GM21723 (cell line): ENCODE data around the gene PROB1.
A peak's percentile ranks its signal among the peaks of the same experiment; 100 is the strongest.
"Not testable (repeated sequence)": the region's sequence is repeated elsewhere in the genome, so short reads cannot be mapped to it uniquely, and the experiment has no call there.

ENCODE experiments used
- ATAC-seq: cut with Tn5 transposase; IDR thresholded peaks from one replicate; pipeline ENCODE4 v1.9.1; 2021; ENCODE audit warnings: mild to moderate bottlenecking, moderate library complexity; ENCODE audit not compliant: unreplicated experiment

PROB1 gene

GRCh38 chr5:139394654-139395566, at the start of gene PROB1:
Gene PROB1 (minus strand): TSS chr5:139395104. CDS start chr5:139395081, 23 bp downstream.
- no peak for ATAC-seq

- ATAC-seq: no peak
Observed at GRCh38 chr5:139443831-139444453, 49.0 kb upstream of the PROB1 start.

DNA sequence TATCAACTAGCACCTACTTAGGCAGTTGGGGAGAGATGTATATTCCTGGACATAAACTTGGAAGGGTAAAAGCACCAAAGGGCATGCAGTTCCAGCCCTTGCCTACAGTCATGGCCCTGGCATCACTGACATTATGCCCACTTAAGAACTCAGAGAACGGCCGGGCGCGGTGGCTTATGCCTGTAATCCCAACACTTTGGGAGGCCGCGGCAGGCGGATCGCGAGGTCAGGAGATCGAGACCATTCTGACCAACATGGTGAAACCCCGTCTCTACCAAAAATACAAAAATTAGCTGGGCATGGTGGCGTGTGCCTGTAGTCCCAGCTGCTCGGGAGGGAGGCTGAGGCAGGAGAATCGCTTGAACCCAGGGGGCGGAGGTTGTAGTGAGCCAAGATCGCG, 45.5 kb upstream of the PROB1 start:
- not testable (repeated sequence) for ATAC-seq

GRCh38 chr5:139439013-139439903, 44.4 kb upstream of the PROB1 start, which contains the start of gene DNAJC18:
Gene DNAJC18 (minus strand): TSS chr5:139439525. CDS start chr5:139439445, 80 bp downstream.
- ATAC-seq: peak; percentile 94

DNA sequence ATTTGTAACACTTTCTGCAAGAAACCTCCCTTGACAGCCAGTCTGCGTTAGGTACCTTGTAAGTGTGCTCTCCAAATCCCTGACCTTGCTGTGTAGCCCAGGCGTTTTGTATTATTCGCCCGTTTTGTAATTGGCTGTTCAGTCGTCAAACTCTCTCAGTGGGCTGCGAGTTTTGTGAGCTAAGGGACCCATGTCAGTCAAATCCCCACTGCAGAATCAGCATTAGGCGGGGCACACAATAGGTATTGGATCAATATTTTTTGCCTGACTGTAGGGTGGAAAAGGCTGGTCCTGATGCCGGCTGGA, 43.8 kb upstream of the PROB1 start:
- ATAC-seq: no peak

- ATAC-seq: no peak
Observed at GRCh38 chr5:139435676-139436075, 40.8 kb upstream of the PROB1 start.

DNA sequence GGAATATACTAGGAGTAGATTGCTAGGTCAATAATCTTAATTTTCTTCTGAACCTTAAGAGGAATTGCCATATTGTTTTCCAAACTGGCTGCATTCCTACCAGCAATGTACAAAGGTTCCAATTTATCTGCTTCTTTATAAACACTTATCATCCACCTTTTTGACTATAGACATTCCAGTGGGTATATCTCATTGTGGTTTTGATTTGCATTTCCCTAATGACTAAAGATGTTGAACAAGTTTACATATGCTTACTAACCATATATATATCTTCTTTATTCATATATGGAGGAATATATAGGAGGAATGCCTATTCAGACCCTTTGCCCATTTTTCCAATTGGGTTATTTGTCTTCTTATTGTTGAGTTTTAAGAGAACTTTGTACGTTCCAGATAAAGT, 36.8 kb upstream of the PROB1 start:
- ATAC-seq: no peak

DNA sequence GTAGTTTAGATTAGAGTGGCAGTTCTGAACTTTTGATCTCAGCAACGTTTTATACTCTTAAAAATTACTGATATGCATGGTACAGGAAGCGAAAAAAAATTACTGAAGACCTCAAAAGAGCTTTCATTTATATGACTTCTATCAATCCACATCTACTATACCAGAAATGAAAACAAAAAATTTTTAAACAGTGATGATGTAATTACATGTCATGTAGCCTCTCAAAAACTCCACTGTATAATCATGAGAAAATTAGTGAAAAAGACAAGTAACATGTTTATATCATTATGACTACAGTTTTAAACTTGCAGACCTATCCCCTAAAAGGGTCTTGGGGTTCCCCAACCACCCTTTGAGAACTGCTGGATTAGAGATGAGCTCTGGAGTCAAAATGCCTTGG, 35.1 kb upstream of the PROB1 start:
- no peak for ATAC-seq

GRCh38 chr5:139426203-139426885, 31.4 kb upstream of the PROB1 start:
- no peak for ATAC-seq

- ATAC-seq: no peak
Observed at GRCh38 chr5:139425497-139425896, 30.6 kb upstream of the PROB1 start.

- ATAC-seq: no peak
Observed at GRCh38 chr5:139422307-139422893, 27.5 kb upstream of the PROB1 start.

DNA sequence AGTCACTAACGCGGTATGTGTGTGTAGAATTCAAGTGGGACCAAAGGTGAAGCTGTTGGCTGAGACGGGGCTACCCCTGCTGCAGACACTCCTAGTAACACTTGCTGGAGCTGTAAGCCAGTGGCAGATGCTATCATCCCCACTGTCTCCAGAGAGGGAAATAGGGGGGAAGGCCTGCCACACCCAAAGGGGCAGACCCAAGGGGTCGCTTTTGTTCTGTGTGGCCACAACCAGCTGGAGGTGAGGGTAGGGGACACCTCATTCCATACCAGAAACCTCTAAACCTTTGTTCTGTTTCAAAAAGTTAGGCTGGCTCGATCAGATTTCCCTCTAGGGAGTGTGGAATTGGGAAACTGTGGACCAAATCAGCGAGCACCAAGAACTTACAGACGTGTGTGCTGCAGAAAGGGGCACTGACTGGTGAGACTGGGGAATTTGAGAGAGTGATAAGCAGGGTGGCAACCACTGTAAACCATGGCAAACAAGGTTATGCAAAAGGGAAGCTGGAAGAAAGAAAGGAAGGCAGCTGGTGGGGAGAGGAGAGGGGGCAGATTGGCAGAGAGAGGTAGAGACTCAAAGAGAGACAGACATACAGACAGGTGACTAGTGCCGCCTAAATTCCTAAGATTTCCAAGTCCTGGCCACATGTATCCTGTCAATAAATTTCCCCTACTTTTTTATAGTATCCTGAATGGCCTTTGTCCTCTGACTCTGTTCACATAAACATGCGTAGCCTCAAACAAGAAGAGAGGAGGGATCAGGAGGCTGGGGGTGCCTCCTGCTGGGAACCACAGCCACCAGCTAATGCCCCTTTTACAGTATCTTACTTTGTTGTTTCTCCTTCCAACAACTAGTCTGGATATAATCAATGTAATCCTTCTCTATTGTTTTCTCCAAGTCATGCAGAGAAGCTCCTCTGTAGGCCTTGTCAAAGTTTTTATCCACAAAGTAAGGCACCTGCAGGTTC, 24.6 kb upstream of the PROB1 start:
- ATAC-seq: no peak

GRCh38 chr5:139418793-139419192, 23.9 kb upstream of the PROB1 start:
- ATAC-seq: no peak

- no peak for ATAC-seq
Observed at GRCh38 chr5:139417214-139417613, 22.3 kb upstream of the PROB1 start.

DNA sequence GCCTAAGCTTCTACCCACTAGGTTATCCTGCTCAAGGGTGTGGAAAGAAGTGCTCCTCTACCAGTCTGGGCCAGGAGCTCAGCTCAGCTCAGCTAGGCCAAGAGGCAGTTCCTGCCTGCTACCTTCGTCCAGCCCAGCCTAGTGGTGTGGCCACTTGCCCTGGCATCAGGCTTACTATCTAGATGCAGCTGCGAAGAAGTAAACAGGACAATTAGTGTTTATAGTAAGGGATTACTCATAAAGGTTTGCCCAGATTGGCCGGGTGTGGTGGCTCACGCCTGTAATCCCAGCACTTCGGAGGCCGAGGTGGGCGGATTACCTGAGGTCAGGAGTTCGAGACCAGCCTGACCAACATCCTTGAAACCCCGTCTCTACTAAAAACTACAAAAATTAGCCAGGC, 21.7 kb upstream of the PROB1 start:
- no peak for ATAC-seq

DNA sequence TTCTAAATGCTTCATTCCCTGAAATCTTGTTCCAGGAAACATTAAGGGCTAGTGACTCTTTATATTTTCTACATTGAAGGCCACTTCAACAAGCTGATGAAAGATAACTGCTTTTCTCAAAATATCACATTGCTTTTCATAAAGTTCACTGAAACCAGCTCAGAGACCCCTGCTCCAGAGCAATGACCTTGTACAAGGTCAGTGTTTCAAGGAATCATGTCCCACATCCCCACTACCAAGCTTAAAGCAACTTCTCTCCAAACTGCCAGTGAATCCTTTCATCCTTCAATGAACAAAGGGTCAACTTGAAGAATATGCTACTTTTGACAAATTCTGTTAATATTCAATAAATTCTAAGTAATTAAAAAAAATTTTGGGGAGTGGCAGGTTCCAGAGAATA, 21.0 kb upstream of the PROB1 start:
- no peak for ATAC-seq

DNA sequence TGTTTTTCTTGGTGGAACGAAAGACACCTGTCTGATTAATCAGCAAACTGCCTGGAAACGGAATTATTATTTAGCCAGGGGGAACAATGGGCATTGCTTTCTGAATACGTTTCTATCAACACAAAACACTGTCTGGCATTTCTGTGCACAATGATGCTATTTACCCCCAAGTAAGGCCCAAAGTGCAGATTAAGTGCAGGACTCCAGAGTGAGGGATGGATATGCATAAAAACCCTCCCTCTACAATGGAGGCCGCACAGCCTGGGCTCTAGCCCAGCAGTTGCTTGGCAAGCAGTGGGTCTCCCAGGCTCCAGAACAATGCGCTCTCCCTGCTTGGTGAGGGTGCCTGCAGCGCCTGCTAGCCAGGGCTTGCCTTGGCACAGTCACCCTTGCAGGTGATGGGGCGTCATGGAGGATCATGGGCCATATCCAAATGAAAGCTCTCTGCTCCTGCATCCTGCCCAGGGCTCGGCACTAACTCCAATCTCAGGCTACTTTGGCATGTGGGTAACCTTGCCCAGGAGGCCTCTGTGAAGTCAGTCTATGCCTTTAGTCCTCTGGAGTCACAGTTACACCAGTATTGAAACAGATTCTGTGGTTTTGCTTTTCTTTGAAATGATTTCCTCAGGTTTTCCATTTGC, 20.4 kb upstream of the PROB1 start:
- ATAC-seq: no peak

DNA sequence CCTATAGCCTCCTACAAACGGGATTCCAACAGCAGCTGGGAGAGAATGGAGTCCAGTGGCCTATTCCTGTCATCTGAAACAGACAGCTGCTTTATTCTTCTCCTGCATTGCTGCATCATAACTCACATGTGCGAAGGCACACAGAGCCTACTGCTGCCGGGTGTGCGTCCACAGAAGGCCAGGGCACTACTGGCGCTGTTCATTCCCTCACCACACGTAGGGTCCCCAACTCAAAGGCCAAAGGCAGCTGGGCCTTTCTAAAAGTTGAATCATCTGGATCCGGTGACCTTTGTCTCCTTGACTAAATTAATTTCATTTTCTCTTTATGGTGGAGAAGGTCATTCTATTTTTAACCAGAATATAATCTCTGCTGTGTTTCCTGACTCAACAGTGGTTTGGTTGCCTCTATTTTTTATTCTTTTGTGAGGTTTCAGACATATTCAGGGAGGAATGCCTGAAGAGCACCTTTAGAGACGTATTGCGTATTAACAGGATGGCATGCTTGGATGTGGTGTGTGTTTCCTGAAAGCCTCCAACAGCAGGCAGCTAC, 19.8 kb upstream of the PROB1 start:
- ATAC-seq: no peak
